NT2/D1 (cell line): ENCODE results near the gene GALK1.

Experiments
- DNase-seq: peaks from one replicate; pipeline ENCODE4 v3.0.0-alpha.2; 2011; ENCODE audit warnings: low read depth, low spot score
- H3K27me3 ChIP-seq: 2 replicates; pipeline ENCODE4 v1.6.0; 2011; ENCODE audit warnings: mild to moderate bottlenecking; ENCODE audit not compliant: insufficient read length, insufficient read depth
- H3K36me3 ChIP-seq: 2 replicates; pipeline ENCODE4 v1.6.1; 2011; ENCODE audit warnings: mild to moderate bottlenecking, low read length, mixed read lengths; ENCODE audit not compliant: insufficient read depth, insufficient read length
- H3K4me1 ChIP-seq: 2 replicates; pipeline ENCODE4 v1.5.1; 2011; ENCODE audit not compliant: insufficient read depth, insufficient read length
- H3K4me3 ChIP-seq: 2 replicates; pipeline ENCODE4 v1.5.1; 2011; ENCODE audit warnings: low read depth; ENCODE audit not compliant: insufficient read length
- H3K9ac ChIP-seq: 2 replicates; pipeline ENCODE4 v1.6.0; 2011; ENCODE audit warnings: low read depth; ENCODE audit not compliant: insufficient read length
- H3K9me3 ChIP-seq: 2 replicates; pipeline ENCODE4 v1.5.1; 2011; ENCODE audit warnings: mild to moderate bottlenecking, low read length; ENCODE audit not compliant: insufficient read depth
- SUZ12 ChIP-seq: IDR thresholded peaks from 2 replicates; pipeline ENCODE4 v1.6.1; 2011; ENCODE audit not compliant: insufficient read length, insufficient read depth; ENCODE audit errors: extremely low read depth
- YY1 ChIP-seq: IDR thresholded peaks from 2 replicates; pipeline ENCODE4 v1.6.1; 2011; ENCODE audit not compliant: insufficient read length, insufficient read depth
- ZNF274 ChIP-seq: IDR thresholded peaks from 2 replicates; pipeline ENCODE4 v1.6.1; 2011; ENCODE audit warnings: mild to moderate bottlenecking, low read depth, low read length

The GALK1 gene

GRCh38 chr17:75795820-75796607 lies 31.0 kb upstream of the GALK1 start:
- Histone ChIP-seq H3K9ac (no peak overlapping the region), H3K4me1 (no peaks in the 10 kb centered on the region), H3K4me3 (no peak overlapping the region), H3K27me3 (no peaks in the 10 kb centered on the region), H3K9me3 (no peaks in the 10 kb centered on the region), H3K36me3 (peaks cover 66% of the 10 kb centered on the region)
- TF ChIP-seq SUZ12 (no peak), ZNF274 (no peak), YY1 (no peak)
- DNase-seq = no peak

GRCh38 chr17:75793460-75793859 lies 28.5 kb upstream of the GALK1 start:
- H3K9me3 ChIP-seq = no peaks in the 10 kb centered on the region
- H3K27me3 ChIP-seq = no peaks in the 10 kb centered on the region
- no peaks in the 10 kb centered on the region for H3K4me1 ChIP-seq
- DNase-seq = no peak
- H3K4me3 ChIP-seq = no peak overlapping the region
- H3K9ac ChIP-seq = no peak overlapping the region
- no peak for TF ChIP-seq YY1
- TF ChIP-seq SUZ12 = no peak
- TF ChIP-seq ZNF274 = no peak
- peaks cover 57% of the 10 kb centered on the region for H3K36me3 ChIP-seq

- TF ChIP-seq SUZ12 (no peak), ZNF274 (no peak), YY1 (no peak)
- no peak overlapping the region for H3K4me3 ChIP-seq
- no peaks in the 10 kb centered on the region for H3K9me3 ChIP-seq
- H3K9ac ChIP-seq = no peak overlapping the region
- H3K4me1 ChIP-seq = no peaks in the 10 kb centered on the region
- H3K27me3 ChIP-seq = no peaks in the 10 kb centered on the region
- DNase-seq = no peak
- H3K36me3 ChIP-seq = peaks cover 43% of the 10 kb centered on the region
Observed at GRCh38 chr17:75791254-75791653, 26.3 kb upstream of the GALK1 start.

- H3K36me3 ChIP-seq = peaks cover 5% of the 10 kb centered on the region
- peak overlapping the region; percentile 71 for H3K4me3 ChIP-seq
- DNase-seq = peak; percentile 52
- TF ChIP-seq YY1 (no peak), ZNF274 (no peak), SUZ12 (no peak)
- no peaks in the 10 kb centered on the region for H3K9me3 ChIP-seq
- H3K27me3 ChIP-seq = no peaks in the 10 kb centered on the region
- no peaks in the 10 kb centered on the region for H3K4me1 ChIP-seq
- H3K9ac ChIP-seq = peak overlapping the region; percentile 95
Observed at GRCh38 chr17:75785016-75785890, 20.3 kb upstream of the GALK1 start.

- Histone ChIP-seq H3K4me1 (no peaks in the 10 kb centered on the region), H3K27me3 (no peaks in the 10 kb centered on the region), H3K9ac (peak within 1 kb of the TSS; percentile 95), H3K4me3 (peak within 1 kb of the TSS; percentile 71), H3K9me3 (no peaks in the 10 kb centered on the region), H3K36me3 (peaks cover 5% of the 10 kb centered on the region)
- peak; percentile 96 for DNase-seq
- TF ChIP-seq ZNF274 (no peak), YY1 (no peak), SUZ12 (no peak)
Observed at GRCh38 chr17:75784473-75785015, 19.6 kb upstream of the GALK1 start, which contains the start of gene UNK. Gene UNK (plus strand): TSS chr17:75784806. CDS start chr17:75784881, 75 bp downstream.

GRCh38 chr17:75783803-75784472 lies 18.9 kb upstream of the GALK1 start:
- Histone ChIP-seq H3K27me3 (no peaks in the 10 kb centered on the region), H3K9me3 (no peaks in the 10 kb centered on the region), H3K4me3 (peak overlapping the region; percentile 27), H3K36me3 (peaks cover 7% of the 10 kb centered on the region), H3K9ac (peak overlapping the region; percentile 59), H3K4me1 (no peaks in the 10 kb centered on the region)
- no peak for DNase-seq
- no peak for TF ChIP-seq SUZ12
- TF ChIP-seq YY1 = no peak
- TF ChIP-seq ZNF274 = no peak

GRCh38 chr17:75783069-75783783 lies 18.2 kb upstream of the GALK1 start:
- no peaks in the 10 kb centered on the region for H3K4me1 ChIP-seq
- no peak for TF ChIP-seq SUZ12
- TF ChIP-seq YY1 = no peak
- no peak for TF ChIP-seq ZNF274
- no peak for DNase-seq

More at GRCh38 chr17:75783069-75783783, 18.2 kb upstream of the GALK1 start:
- Histone ChIP-seq H3K9me3 (no peaks in the 10 kb centered on the region), H3K36me3 (peaks cover 14% of the 10 kb centered on the region), H3K27me3 (no peaks in the 10 kb centered on the region), H3K4me3 (no peak overlapping the region), H3K9ac (no peak overlapping the region)
